GM18498 (cell line): ENCODE results near the gene BMS1.

ENCODE experiments used
- ATAC-seq: cut with Tn5 transposase; IDR thresholded peaks from one replicate; pipeline ENCODE4 v1.9.1; 2021; ENCODE audit warnings: mild to moderate bottlenecking, moderate library complexity; ENCODE audit not compliant: unreplicated experiment

Gene BMS1

DNA sequence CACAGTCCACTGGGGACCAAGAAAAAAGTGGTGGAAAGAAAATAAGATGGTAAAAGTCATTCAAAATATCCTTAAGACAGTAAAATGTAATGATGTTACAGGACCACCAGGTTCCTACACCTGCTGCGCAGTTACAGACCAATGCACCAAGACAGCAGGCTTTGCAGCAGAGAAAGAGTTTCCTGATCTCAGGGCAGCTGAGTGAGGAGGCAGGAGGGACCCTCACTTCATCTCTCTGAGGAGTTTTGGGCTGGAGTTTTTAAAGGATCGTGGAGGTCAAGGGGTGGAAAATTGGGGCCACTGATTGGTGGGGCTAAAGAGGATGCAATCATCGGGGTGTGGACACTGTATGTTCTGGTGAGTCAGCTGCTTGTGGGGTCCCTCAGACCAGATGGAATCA, 100.0 kb downstream of the BMS1 start:
- ATAC-seq = no peak
